ENCODE measurements around the gene GRN.

DNA sequence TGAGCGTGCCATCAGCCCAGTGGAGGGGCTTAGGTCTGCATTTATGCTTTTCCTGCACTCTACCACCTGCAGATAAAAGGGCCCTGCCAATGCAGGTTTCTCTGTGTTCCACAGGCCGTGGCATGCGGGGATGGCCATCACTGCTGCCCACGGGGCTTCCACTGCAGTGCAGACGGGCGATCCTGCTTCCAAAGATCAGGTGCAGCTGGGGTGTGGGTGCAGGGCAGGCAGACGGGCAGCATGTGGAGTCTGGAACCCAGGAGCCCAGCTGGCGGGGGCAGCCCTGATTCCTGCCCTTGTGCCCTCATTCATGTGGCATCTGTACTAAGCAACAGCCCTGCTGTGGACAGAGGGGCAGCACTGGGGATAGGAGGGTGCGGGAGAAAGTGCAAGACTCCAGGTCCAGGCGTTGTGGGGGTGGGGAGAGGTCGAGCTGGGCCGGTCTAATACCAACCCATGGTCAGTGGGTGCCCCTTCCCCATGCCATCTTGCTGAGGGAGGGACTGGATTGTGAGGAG is 4.5 kb downstream of the GRN start:
- TF ChIP-seq TAF1 (IDR thresholded peaks at IDR 0.05; ENCODE audit: low read depth) (no peak), NFIC (IDR thresholded peaks at IDR 0.05) (no peak), EP300 (IDR thresholded peaks at IDR 0.05; ENCODE audit: borderline replicate concordance) (no peak), CEBPB (IDR thresholded peaks at IDR 0.05) (no peak), RAD21 (IDR thresholded peaks at IDR 0.05; ENCODE audit: low read depth) (no peak), FOXM1 (IDR thresholded peaks at IDR 0.05; ENCODE audit: borderline replicate concordance, low read depth) (no peak)
- TF ChIP-seq, protein P1, sequence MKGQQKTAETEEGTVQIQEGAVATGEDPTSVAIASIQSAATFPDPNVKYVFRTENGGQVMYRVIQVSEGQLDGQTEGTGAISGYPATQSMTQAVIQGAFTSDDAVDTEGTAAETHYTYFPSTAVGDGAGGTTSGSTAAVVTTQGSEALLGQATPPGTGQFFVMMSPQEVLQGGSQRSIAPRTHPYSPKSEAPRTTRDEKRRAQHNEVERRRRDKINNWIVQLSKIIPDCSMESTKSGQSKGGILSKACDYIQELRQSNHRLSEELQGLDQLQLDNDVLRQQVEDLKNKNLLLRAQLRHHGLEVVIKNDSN (IDR thresholded peaks at IDR 0.05), result no peak
- TF ChIP-seq, protein P2, sequence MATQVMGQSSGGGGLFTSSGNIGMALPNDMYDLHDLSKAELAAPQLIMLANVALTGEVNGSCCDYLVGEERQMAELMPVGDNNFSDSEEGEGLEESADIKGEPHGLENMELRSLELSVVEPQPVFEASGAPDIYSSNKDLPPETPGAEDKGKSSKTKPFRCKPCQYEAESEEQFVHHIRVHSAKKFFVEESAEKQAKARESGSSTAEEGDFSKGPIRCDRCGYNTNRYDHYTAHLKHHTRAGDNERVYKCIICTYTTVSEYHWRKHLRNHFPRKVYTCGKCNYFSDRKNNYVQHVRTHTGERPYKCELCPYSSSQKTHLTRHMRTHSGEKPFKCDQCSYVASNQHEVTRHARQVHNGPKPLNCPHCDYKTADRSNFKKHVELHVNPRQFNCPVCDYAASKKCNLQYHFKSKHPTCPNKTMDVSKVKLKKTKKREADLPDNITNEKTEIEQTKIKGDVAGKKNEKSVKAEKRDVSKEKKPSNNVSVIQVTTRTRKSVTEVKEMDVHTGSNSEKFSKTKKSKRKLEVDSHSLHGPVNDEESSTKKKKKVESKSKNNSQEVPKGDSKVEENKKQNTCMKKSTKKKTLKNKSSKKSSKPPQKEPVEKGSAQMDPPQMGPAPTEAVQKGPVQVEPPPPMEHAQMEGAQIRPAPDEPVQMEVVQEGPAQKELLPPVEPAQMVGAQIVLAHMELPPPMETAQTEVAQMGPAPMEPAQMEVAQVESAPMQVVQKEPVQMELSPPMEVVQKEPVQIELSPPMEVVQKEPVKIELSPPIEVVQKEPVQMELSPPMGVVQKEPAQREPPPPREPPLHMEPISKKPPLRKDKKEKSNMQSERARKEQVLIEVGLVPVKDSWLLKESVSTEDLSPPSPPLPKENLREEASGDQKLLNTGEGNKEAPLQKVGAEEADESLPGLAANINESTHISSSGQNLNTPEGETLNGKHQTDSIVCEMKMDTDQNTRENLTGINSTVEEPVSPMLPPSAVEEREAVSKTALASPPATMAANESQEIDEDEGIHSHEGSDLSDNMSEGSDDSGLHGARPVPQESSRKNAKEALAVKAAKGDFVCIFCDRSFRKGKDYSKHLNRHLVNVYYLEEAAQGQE (IDR thresholded peaks at IDR 0.05; ENCODE audit: low read depth), result no peak
- TF ChIP-seq, protein P3, sequence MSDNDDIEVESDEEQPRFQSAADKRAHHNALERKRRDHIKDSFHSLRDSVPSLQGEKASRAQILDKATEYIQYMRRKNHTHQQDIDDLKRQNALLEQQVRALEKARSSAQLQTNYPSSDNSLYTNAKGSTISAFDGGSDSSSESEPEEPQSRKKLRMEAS (IDR thresholded peaks at IDR 0.05), result no peak
